Thyroid gland (tissue), 4 donors: ENCODE measurements around the gene BRPF3. TPM values are rescaled to one million over a fixed set of nuclear protein-coding genes. Genes with fewer than 3 reads are reported as not detected.

ENCODE experiments used
- DNase-seq, 2 donors: peaks; one replicate each; pipeline ENCODE4 v3.0.0-alpha.2; 2019
- H3K27ac ChIP-seq, 3 donors: fragments of 200-600 bp; sonication (generic); 1 replicate in 2 of 3; 2 replicates in 1 of 3; pipeline ENCODE4 v1.5.1; 2016 to 2019; ENCODE audit warnings: mild to moderate bottlenecking in 1 of 3, moderate library complexity in 1 of 3
- H3K27me3 ChIP-seq: fragments of 200-600 bp; sonication (generic); one replicate; pipeline ENCODE4 v1.5.1; 2019
- H3K36me3 ChIP-seq, 2 donors: fragments of 200-600 bp; sonication (generic); one replicate each; pipeline ENCODE4 v1.5.1; 2016 to 2019
- H3K4me1 ChIP-seq, 2 donors: fragments of 200-600 bp; sonication (generic); one replicate each; pipeline ENCODE4 v1.5.1; 2017 to 2019
- H3K4me3 ChIP-seq, 3 donors: fragments of 200-600 bp; sonication (generic); replicated peaks in 1 of 3; 1 replicate in 2 of 3; 2 replicates in 1 of 3; pipeline ENCODE4 v1.5.1; 2016; ENCODE audit warnings: mild to moderate bottlenecking in 1 of 3
- H3K9me3 ChIP-seq: fragments of 200-600 bp; sonication (generic); one replicate; pipeline ENCODE4 v1.5.1; 2017
- POLR2A ChIP-seq, 2 donors: fragments of 450-650 bp; IDR thresholded peaks; one replicate each; pipeline ENCODE4 v1.6.1; 2017; ENCODE audit warnings: antibody characterized with exemption in 2 of 2, mild to moderate bottlenecking in 2 of 2, moderate library complexity in 1 of 2
- whole genome bisulfite sequencing, 2 donors: methylation state at CpG; one replicate each; pipeline ENCODE4 v1.1.5; 2017; 5-methylcytosine and 5-hydroxymethylcytosine counted together
- intact Hi-C: fragments of 100-400 bp; cut with DNase I; formaldehyde crosslinking; loops from one replicate; pipeline ENCODE4 v1.15.1; 2023
- total RNA-seq, 4 donors: library from RNA; depleted of rRNA; stranded (reverse); fragments of >200 nt; gene quantifications; one replicate each; pipeline ENCODE4 v1.2.3, GENCODE V29; 2016
- TF ChIP-seq, protein P1 (sequence below), 6 experiments: fragments of 200-600 bp in 3 of 6; fragments of 450-650 bp in 3 of 6; sonication (generic) in 3 of 6; IDR thresholded peaks; one replicate each; pipeline ENCODE4 v1.5.1; 2016 to 2019; ENCODE audit warnings: antibody characterized with exemption in 6 of 6, mild to moderate bottlenecking in 2 of 6, inconsistent platforms in 1 of 6, moderate library complexity in 1 of 6

BRPF3 gene
- total RNA-seq, 4 donors from 2014 or later = 21.5 to 55.1 (median 35.3) TPM

DNA sequence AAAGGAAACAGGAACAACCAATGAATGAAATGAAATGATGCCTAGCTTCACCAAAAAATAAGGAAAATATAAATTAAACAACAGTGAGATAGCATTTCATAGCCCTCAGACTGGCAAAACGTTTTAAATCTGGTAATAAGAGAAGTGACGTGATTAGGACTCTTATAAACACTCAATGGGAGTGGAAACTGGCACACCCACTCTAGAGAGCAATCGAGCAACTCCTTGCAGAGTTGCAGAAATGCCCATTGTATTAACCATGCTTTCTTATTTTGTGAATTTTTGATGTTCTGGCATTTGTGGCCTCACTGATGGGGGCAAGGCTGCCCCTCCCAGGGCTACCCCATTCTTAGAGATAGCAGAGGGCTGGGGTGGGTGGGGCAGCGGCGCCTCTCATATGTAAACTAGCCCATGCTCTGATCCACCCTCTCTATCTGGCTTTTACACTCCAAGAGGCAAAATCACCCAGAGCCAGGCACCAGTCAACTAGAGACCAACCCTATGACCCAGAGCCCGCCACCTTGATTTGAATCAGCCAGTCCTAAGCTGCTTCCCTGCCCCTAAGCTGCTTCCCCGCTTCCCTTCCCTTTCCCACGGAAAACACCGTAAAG, 67.0 kb downstream of the BRPF3 start:
- no peak for TF ChIP-seq POLR2A (IDR thresholded peaks at IDR 0.05)
- TF ChIP-seq, protein P1, sequence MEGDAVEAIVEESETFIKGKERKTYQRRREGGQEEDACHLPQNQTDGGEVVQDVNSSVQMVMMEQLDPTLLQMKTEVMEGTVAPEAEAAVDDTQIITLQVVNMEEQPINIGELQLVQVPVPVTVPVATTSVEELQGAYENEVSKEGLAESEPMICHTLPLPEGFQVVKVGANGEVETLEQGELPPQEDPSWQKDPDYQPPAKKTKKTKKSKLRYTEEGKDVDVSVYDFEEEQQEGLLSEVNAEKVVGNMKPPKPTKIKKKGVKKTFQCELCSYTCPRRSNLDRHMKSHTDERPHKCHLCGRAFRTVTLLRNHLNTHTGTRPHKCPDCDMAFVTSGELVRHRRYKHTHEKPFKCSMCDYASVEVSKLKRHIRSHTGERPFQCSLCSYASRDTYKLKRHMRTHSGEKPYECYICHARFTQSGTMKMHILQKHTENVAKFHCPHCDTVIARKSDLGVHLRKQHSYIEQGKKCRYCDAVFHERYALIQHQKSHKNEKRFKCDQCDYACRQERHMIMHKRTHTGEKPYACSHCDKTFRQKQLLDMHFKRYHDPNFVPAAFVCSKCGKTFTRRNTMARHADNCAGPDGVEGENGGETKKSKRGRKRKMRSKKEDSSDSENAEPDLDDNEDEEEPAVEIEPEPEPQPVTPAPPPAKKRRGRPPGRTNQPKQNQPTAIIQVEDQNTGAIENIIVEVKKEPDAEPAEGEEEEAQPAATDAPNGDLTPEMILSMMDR (IDR thresholded peaks at IDR 0.05) = no peak
- Histone ChIP-seq H3K36me3 (no peaks in the 10 kb centered on the region), H3K9me3 (no peaks in the 10 kb centered on the region), H3K4me3 (no peak overlapping the region), H3K27ac (no peak overlapping the region), H3K27me3 (no peaks in the 10 kb centered on the region), H3K4me1 (peaks cover 0 to 8% of the 10 kb centered on the region in 2 donors)
- peak in 1 of 2 donors; percentile 31 for DNase-seq
- 63 to 68% methylated on average over 9 of the region's 9 CpGs for WGBS, 2 donors
- intact Hi-C loops = no loop called here

DNA sequence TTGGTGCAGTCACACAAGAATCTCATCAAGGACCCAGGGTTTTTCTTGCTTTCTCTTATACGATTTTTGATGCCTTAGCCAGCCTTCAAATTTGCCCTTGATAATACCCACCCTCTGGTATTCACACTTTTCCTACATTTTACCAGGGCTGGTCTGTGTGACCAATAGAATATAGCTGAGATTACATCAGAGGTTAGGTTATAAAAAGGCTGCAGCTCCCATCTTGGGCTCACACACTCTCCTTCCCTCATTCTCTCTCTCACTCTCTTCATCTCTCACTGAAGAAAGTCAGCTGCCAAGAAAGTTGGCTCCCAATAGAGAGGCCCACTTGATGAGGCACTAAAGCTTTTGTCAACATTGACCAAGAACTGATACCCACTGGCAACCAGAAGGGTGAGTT, 69.2 kb downstream of the BRPF3 start:
- Histone ChIP-seq H3K36me3 (no peaks in the 10 kb centered on the region), H3K27ac (no peak overlapping the region), H3K4me3 (no peak overlapping the region), H3K27me3 (no peaks in the 10 kb centered on the region), H3K9me3 (no peaks in the 10 kb centered on the region), H3K4me1 (peaks cover 0 to 8% of the 10 kb centered on the region in 2 donors)
- no peak for DNase-seq
- intact Hi-C loops = no loop called here
- TF ChIP-seq POLR2A (IDR thresholded peaks at IDR 0.05) = no peak
- TF ChIP-seq, protein P1 (IDR thresholded peaks at IDR 0.05) = no peak
- 71 to 80% methylated on average over 1 of the region's 1 CpG for WGBS, 2 donors

DNA sequence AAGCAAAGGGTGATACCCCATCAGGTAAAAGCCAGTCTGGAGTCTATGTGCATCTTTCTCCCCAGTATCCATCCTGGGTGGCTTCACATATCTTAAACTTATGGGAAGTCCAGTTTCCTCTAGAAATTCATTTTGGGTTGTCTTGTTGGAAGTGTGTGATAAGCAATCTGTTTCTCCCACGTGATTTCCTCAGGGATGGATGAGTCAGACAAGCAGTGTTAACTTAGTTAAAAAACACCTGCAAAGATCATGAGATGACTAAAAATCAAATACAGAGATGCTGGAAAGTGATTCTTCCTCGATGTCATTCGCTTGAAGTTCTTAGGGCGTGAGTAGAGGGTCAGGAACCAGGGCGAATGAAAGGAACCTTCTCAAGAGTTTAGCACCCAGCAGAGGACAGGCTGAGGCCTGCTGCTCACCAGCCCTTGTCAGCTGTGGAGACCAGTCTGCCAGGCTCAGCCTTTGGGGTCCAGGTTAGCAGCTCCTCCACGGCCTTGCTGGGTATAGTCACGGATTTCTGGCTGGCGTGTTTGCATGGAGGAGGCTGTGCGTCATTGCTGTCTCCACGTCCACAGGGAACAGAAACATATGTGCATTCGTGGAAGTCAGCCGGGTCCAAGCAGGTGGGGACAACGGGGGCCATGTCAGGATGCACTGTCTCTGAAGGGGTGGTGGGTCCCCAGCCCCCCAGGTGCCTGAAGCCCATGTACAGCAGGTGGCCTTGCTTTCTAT, 70.5 kb downstream of the BRPF3 start:
- no peak for DNase-seq
- no peak overlapping the region for H3K4me3 ChIP-seq
- no peaks in the 10 kb centered on the region for H3K27me3 ChIP-seq
- H3K9me3 ChIP-seq = no peaks in the 10 kb centered on the region
- TF ChIP-seq, protein P1 (IDR thresholded peaks at IDR 0.05) = no peak
- no peak for TF ChIP-seq POLR2A (IDR thresholded peaks at IDR 0.05)
- H3K27ac ChIP-seq = no peak overlapping the region
- 92 to 94% methylated on average over 10 of the region's 13 CpGs for WGBS, 2 donors
- intact Hi-C loops = no loop called here
- peaks cover 0 to 8% of the 10 kb centered on the region in 2 donors for H3K4me1 ChIP-seq
- no peaks in the 10 kb centered on the region for H3K36me3 ChIP-seq

DNA sequence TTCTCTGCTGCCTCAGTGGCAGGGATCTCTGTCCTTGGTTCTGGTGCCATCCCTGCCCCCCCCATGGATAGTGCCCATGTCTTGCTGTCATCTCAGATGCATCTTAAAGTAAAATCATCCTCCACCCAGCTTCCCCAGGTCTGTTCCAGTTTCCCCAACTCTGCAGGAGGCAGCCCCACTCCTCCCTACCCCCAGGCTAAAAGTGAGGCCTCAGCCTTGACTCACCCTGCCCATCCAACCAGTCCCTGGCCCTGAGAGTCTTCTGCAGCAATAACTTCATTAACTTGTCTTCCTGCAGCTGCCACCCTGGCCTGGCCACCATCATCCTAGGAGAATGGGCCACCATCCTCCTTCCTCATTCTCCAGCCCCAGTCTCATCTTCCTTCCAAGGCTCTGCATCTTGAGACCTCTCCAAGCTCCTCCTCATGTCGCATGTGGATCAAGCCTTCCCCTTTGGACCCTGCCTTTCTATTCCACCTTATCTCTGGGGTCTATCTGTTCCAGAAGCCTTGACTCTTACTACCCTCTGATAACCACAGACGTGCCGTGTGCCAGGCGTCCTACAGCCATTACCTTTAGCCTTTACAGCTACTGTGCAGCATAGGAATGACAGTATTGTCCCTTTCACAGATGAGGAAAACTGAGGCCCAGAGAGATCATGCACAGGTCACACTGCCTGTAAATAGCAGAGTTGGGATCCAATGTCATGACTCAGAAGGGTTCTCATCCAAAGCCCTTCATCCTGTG, 71.4 kb downstream of the BRPF3 start:
- intact Hi-C loops = no loop called here
- H3K36me3 ChIP-seq = no peaks in the 10 kb centered on the region
- H3K9me3 ChIP-seq = no peaks in the 10 kb centered on the region
- no peak overlapping the region for H3K27ac ChIP-seq
- no peak for DNase-seq
- no peak overlapping the region for H3K4me3 ChIP-seq
- H3K4me1 ChIP-seq = peaks cover 0 to 8% of the 10 kb centered on the region in 2 donors
- 89 to 93% methylated on average over 4 of the region's 4 CpGs for WGBS, 2 donors
- TF ChIP-seq POLR2A (IDR thresholded peaks at IDR 0.05) = no peak
- TF ChIP-seq, protein P1 (IDR thresholded peaks at IDR 0.05) = no peak
- H3K27me3 ChIP-seq = no peaks in the 10 kb centered on the region
